Psoas muscle (tissue), 8 donors: ENCODE measurements around the gene MRPS27. TPM values are rescaled to one million over a fixed set of nuclear protein-coding genes. Genes with fewer than 3 reads are reported as not detected.

Source experiments
- ATAC-seq, 4 donors: fragments of 200-7000 bp; cut with Tn5 transposase; one replicate each; pipeline ENCODE4 v1.9.1; 2020; ENCODE audit warnings: moderate library complexity in 3 of 4, mild to moderate bottlenecking in 2 of 4
- DNase-seq, 2 donors: peaks; one replicate each; pipeline ENCODE4 v3.0.0-alpha.2; 2020
- H3K27ac ChIP-seq: fragments of 200-600 bp; one replicate; pipeline ENCODE4 v1.8.0; 2022
- H3K27me3 ChIP-seq, 3 donors: fragments of 200-600 bp in 1 of 3; one replicate each; pipeline versions ENCODE4 v1.6.1 to v1.8.0; 2013 to 2022; ENCODE audit warnings: low read length in 2 of 3, mild to moderate bottlenecking in 2 of 3, moderate library complexity in 1 of 3; ENCODE audit not compliant: insufficient read depth in 3 of 3
- H3K36me3 ChIP-seq, 2 donors: fragments of 200-600 bp in 1 of 2; one replicate each; pipeline versions ENCODE4 v1.6.1 to v1.8.0; 2013 to 2022; ENCODE audit warnings: low read depth in 1 of 2, mild to moderate bottlenecking in 1 of 2, moderate library complexity in 1 of 2; ENCODE audit not compliant: insufficient read depth in 1 of 2
- H3K4me1 ChIP-seq: fragments of 200-600 bp; one replicate; pipeline ENCODE4 v1.8.0; 2022
- H3K4me3 ChIP-seq: fragments of 200-600 bp; one replicate; pipeline ENCODE4 v1.8.0; 2022; ENCODE audit warnings: mild to moderate bottlenecking
- H3K9me3 ChIP-seq: fragments of 200-600 bp; one replicate; pipeline ENCODE4 v1.8.0; 2022
- CTCF ChIP-seq: fragments of 200-600 bp; IDR thresholded peaks from one replicate; pipeline ENCODE4 v1.8.0; 2022; ENCODE audit warnings: antibody characterized with exemption
- WGBS, 3 donors: extraction: QIAGEN DNeasy Blood & Tissue Kit; methylation state at CpG; one replicate each; pipeline versions ENCODE4 v1.1.6 to v1.1.7; 2013; 5-methylcytosine and 5-hydroxymethylcytosine counted together
- intact Hi-C, 2 donors: fragments of 100-400 bp; cut with DNase I; formaldehyde crosslinking; loops; one replicate each; pipeline versions ENCODE4 v1.11.0 to v1.14.2; 2022
- polyA plus RNA-seq, 3 donors: library from polyadenylated mRNA; stranded (reverse); fragments of 200-250 nt; gene quantifications; one replicate each; pipeline ENCODE4 v1.2.3, GENCODE V29; 2013
- total RNA-seq, 4 donors: library from RNA; stranded (reverse); fragmentation: NEBNext Ultra II Directional in 2 of 4; extraction: Animal tissue kit (Norgen Biotek cat#: 25700) in 2 of 4; gene quantifications; one replicate each; pipeline versions ENCODE4 v1.2.1 to v1.2.4, GENCODE V29; 2021 to 2023
- donor health status: healthy with polysubstance abuse.
- donor health status: DM: no; HTN: no; CAD: no; lungs with moderate emphysema.
- donor health status: Bipolar disorder and iron deficiency.
- donor health status: healthy.
- donor health status: DM: yes; HTN: yes; CAD: no.
- donor health status: DM: no; HTN: no; CAD: no.
- donor health status: DM: no; HTN: no; CAD: no.
- donor health status: DM: yes; HTN: yes; CAD: no.

The MRPS27 gene
- total and polyA plus RNA-seq, 7 donors = 34.9 to 76.9 (median 55.5) TPM

DNA sequence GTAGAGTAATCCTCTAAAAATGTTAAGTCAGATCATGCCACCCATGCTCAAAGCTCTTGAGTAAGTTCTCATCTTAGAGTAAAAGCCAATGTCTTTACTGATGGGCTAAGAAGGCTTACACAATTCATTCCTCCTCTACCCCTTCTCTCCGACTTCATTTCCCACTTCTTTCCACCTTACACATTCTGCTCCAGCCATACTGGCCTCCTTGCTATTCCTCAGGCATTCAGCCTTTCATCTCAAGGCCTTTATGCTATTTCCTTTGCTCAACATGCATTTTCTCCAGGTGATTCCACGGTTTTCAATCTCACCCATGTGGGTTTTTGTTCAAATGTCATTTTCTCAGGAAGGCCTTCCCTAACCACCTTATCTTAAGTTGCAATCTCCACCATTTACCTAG is 107.9 kb downstream of the MRPS27 start:
- no peak overlapping the region for H3K4me3 ChIP-seq
- TF ChIP-seq CTCF = no peak
- peaks cover 0 to 10% of the 10 kb centered on the region in 2 donors for H3K36me3 ChIP-seq
- H3K9me3 ChIP-seq = no peaks in the 10 kb centered on the region
- ATAC-seq (no peak), DNase-seq (no peak)
- no peaks in the 10 kb centered on the region for H3K27me3 ChIP-seq
- no peak overlapping the region for H3K27ac ChIP-seq
- intact Hi-C loops = no loop called here
- WGBS, 3 donors = 91 to 93% (median 91%) methylated on average over 2 of the region's 2 CpGs
- H3K4me1 ChIP-seq = no peaks in the 10 kb centered on the region

DNA sequence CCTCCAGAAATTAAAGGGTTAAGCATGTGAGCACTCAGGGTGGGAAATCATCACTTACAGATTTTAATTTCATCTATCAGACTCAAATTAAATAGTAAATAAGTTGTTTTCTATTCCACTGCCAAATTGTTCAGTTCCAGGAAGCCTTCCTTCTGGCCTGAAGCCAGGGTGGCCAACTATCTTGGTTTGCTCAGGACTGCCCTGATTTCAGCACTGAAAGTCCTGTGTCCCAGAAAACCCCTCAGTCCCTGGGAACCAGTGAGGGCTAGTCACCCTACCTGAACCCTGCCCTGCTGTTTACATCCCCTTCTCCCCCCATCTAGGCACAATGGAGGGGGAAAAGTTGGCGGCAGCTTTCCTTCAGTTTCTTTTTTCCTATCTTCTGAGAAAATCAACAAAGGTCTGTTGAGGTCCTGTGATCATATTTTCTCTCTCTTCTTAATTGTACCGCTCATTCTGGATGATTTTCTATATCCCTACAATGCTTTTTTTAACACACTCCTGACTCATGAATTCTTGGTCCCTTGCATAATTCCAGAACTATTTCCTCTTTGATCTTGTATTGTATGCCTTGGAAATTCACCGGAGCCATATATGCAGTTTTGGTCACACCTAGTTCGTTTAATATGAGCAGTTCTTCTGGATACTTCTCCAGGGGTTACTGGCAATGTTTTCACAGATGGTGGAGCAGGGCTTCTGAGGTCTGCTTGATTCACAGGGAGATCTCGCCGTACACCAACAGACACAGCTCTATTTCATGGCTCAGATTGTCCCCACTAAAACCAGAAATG is 109.0 kb downstream of the MRPS27 start:
- DNase-seq = peak; percentile 39 to 57
- ATAC-seq = peak in 3 of 4 donors; percentile 37 to 55 (median 45)
- no peak overlapping the region for H3K4me3 ChIP-seq
- peak overlapping the region; percentile 15 for H3K27ac ChIP-seq
- 51 to 52% (median 51%) methylated on average over 6 of the region's 6 CpGs for WGBS, 3 donors
- H3K4me1 ChIP-seq = no peaks in the 10 kb centered on the region
- TF ChIP-seq CTCF = no peak
- intact Hi-C loops = no loop called here
- no peaks in the 10 kb centered on the region for H3K9me3 ChIP-seq
- H3K36me3 ChIP-seq = peaks cover 0 to 2% of the 10 kb centered on the region in 2 donors
- H3K27me3 ChIP-seq = no peaks in the 10 kb centered on the region

DNA sequence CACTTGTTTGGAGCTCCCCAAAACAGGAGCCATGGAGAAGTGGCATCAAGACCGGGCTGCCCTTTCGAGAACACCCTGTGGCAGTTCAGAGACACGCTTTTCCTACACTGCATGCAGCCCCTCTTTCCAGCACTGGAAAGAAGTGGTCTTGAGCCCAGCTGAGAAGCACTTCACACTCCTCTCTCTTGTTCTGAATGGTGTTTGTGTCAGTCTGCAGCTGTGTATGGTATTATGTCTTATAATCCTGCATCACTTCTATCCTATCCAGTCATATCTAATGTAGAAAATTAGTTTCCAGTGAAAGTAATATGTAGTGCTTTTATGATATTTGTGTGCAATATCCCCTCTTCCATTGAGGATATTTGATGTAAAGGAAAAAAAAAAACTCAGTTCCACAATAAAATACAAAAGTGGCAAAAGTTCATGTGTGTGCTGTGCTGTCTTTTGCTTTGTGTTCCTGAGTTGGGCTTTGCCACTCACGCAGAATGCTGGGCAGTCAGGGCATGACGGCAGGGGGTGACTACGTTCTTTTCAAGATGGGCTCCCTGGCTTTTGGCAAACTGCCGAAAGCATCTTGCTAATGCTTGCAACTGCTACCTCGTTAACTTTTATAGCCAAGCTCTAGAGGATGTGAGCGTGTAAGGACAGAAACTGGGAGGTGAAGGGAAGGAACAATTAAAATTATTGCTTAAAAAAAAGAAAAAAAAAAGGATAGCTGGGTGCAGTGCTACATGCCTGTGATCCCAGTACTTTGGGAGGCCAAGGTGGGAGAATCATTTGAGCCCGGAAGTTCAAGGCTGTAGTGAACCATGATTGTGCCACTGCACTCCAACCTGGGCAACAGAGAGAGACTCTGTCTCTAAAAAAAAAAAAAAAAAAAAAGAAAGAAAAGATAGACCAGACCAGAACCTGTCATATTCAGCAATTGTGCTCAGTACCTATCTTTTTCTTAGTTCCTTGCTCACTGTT is 110.6 kb downstream of the MRPS27 start:
- Histone ChIP-seq H3K4me3 (no peak overlapping the region), H3K27me3 (no peaks in the 10 kb centered on the region), H3K36me3 (no peaks in the 10 kb centered on the region), H3K4me1 (no peaks in the 10 kb centered on the region), H3K27ac (no peak overlapping the region), H3K9me3 (no peaks in the 10 kb centered on the region)
- 73 to 79% (median 74%) methylated on average over 10 of the region's 10 CpGs for WGBS, 3 donors
- ATAC-seq = no peak
- no peak for TF ChIP-seq CTCF
- DNase-seq = no peak
- intact Hi-C loops = no loop called here

DNA sequence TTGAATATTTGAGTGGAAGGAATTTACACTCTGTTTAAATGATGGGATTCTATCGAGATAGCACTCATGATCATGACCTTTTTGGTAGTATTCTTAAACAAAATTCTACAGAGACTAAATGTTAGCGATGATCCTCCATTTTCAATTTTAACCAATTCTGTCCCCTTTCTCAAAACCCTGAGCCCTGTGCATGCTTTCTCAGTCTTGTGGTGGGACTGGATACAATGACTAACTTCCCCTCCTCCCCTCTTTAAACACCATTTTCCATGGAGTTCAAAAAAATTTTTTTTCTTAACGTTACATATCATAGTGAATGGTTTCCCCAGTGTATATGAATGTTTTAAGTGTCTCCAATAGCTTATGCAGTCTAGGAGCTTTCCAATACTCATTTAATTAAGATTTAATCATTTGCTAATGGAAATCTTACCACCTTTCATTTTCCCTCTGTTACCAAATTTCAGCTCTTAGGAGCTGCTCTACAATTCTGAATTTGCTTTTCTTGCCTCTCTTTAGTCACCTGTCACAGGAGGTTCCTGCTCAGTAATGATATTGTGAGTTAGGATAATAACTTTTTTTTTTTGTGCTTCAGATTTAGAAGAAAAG is 111.6 kb downstream of the MRPS27 start:
- ATAC-seq = no peak
- no peaks in the 10 kb centered on the region for H3K27me3 ChIP-seq
- no peak overlapping the region for H3K27ac ChIP-seq
- no peaks in the 10 kb centered on the region for H3K36me3 ChIP-seq
- H3K4me3 ChIP-seq = no peak overlapping the region
- no peaks in the 10 kb centered on the region for H3K9me3 ChIP-seq
- 91 to 95% (median 93%) methylated on average over 3 of the region's 3 CpGs for WGBS, 3 donors
- no peak for DNase-seq
- no peak for TF ChIP-seq CTCF
- H3K4me1 ChIP-seq = no peaks in the 10 kb centered on the region
- intact Hi-C loops = no loop called here
